ENCODE measurements around the gene RTP2.

Gene RTP2

DNA sequence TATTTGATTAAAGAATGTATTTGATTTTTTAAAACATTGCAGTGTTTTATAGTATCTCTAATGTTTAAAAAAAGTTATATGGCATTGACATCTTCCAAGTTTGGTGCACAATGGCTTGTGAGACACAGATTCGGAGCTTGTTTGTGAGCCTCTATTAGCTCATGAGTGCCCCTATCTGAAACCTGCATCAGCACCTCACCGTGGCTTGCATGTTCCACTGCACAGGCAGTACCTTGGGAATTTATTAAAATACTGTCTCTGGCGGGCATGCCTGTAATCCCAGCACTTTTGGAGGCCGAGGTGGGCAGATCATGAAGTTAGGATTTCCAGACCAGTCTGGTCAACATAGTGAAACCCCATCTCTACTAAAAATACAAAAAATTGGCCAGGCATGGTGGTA lies 6.8 kb upstream of the RTP2 start:
- TF ChIP-seq, protein P1, sequence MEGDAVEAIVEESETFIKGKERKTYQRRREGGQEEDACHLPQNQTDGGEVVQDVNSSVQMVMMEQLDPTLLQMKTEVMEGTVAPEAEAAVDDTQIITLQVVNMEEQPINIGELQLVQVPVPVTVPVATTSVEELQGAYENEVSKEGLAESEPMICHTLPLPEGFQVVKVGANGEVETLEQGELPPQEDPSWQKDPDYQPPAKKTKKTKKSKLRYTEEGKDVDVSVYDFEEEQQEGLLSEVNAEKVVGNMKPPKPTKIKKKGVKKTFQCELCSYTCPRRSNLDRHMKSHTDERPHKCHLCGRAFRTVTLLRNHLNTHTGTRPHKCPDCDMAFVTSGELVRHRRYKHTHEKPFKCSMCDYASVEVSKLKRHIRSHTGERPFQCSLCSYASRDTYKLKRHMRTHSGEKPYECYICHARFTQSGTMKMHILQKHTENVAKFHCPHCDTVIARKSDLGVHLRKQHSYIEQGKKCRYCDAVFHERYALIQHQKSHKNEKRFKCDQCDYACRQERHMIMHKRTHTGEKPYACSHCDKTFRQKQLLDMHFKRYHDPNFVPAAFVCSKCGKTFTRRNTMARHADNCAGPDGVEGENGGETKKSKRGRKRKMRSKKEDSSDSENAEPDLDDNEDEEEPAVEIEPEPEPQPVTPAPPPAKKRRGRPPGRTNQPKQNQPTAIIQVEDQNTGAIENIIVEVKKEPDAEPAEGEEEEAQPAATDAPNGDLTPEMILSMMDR (conservative IDR thresholded peaks at IDR 0.05; ENCODE audit: low read length): no peak
- DNase-seq (ENCODE audit: low read depth): no peak
- no peak overlapping the region for H3K4me3 ChIP-seq (ENCODE audit: low read length)

DNA sequence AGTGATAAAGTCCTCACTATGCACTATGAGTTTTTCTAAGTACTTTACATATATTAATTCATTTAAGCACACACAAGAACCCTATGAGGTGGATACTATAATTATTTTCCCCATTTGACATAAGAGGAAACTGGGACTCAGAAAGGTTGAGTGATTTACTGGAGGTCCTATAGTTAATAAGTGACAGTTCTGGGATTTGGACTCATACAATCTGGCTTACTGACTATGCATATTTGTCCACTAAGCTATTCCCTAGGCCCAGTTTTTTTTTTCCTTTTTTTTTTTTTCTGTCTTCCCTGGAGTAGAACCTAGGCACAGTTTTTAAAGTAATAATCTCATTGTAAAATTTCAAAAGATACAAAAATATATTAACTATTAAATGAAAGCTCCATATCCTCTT lies 6.3 kb upstream of the RTP2 start:
- no peak overlapping the region for H3K4me3 ChIP-seq (ENCODE audit: low read length)
- no peak for DNase-seq (ENCODE audit: low read depth)
- TF ChIP-seq, protein P1 (conservative IDR thresholded peaks at IDR 0.05; ENCODE audit: low read length): no peak

DNA sequence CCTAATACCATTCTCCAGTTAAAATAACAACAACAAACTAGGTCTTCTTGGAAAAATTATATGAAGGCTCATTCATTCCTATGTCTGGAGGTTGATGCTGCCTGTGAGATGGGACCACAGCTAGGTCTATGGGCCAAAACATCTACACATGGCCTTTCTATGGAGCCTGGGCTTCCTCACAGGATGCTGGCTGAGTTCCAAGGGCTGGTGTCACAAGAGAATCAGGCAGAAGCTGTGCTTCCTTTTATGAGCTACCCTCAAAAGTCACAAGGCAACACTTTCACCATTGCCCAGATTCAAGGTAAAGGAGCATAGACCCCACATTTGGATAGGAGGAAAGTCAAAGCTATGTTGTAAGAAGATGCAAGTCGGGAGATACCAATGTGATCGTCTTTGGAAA lies 4.6 kb upstream of the RTP2 start:
- H3K4me3 ChIP-seq (ENCODE audit: low read length): no peak overlapping the region
- no peak for DNase-seq (ENCODE audit: low read depth)
- TF ChIP-seq, protein P1 (conservative IDR thresholded peaks at IDR 0.05; ENCODE audit: low read length): no peak

DNA sequence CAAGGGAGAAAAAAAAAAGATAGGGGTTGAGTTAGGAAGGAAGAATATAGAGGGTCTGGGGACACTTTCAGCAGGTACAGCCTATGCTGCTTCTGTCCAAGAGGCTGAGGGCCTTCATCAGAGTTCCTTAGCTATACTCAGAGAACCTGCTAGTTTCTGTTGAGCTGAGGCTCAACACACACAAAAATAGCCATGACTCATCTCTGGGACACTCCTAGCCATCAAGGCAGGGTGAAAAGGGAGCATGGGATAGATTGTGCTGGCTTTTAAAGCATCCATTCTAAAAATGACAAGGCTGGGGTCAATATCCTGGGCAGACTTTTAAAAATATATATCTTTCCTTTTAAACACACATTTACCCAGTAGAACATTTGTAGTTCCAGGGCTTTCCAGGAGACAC lies 2.8 kb upstream of the RTP2 start:
- no peak for DNase-seq (ENCODE audit: low read depth)

DNA sequence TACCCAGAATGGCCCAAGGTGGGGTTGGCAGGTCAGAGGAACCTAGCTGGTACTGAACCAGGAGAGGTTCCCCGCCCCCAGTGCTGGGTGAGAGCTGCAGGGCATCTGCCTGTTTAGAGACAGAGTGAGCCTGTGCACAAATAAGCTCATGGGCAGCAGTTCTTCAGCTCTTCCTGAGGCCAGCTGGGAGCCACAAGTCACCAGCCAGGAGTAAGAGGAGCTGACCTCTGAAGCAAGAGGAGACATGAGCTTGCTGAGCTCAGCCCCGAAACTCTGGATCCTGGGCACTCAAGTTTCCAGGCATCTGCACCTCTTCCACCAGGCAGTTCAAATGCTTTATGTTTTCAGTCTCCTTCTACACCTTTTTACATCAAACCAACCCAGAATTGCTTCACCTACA lies 2.1 kb downstream of the RTP2 start:
- no peak for DNase-seq (ENCODE audit: low read depth)
- TF ChIP-seq, protein P1 (conservative IDR thresholded peaks at IDR 0.05; ENCODE audit: low read length): no peak
- no peak overlapping the region for H3K4me3 ChIP-seq (ENCODE audit: low read length)

More for the DNA sequence above, 2.8 kb upstream of the RTP2 start:
- H3K4me3 ChIP-seq (ENCODE audit: low read length): no peak overlapping the region
- TF ChIP-seq, protein P1 (conservative IDR thresholded peaks at IDR 0.05; ENCODE audit: low read length): no peak

DNA sequence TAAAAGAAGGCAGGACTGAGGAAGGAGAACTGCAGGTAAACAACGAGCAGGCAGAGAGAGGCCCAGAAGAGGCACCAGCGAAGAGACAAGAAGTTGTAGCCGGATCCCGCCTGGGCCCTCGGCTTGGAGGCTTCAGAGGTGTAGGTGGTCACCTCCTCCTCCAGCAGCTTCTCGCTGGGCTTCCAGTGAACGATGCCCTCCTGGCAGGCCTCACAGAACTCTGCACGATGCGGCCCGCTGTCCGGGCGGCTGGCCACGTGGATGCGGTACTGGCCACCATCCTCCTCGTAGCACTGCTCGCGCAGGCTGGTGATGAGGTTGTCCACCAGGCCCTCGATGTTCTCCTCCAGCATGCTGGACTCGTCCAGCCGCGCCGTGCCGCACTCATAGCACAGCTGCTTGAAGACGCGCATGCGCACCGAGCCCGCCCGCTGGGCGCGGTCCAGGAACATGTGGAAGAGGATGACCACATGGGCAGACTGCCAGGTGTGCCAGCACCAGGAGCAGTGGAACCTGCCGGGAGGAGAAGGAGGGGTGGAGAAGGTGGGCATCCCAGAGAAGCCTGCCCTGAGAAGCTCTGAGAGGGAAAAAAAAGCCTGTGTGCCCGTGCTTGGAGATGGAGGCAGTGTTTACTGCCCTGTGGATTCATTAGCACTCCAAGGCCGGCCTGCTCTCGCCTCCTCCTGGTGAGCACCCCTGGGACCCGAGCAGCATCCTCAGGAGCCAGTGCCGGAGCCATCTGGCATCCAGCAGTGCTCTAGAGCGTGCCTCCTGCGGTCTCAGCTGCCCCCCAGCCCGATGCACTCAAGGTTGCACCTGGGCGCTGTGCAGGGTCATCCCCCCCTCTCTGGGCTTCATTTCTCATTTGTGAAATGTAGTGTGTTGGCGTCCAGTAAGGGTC lies 3.6 kb downstream of the RTP2 start:
- H3K4me3 ChIP-seq (ENCODE audit: low read length): no peak overlapping the region
- TF ChIP-seq, protein P1 (conservative IDR thresholded peaks at IDR 0.05; ENCODE audit: low read length): no peak
- DNase-seq (ENCODE audit: low read depth): no peak

DNA sequence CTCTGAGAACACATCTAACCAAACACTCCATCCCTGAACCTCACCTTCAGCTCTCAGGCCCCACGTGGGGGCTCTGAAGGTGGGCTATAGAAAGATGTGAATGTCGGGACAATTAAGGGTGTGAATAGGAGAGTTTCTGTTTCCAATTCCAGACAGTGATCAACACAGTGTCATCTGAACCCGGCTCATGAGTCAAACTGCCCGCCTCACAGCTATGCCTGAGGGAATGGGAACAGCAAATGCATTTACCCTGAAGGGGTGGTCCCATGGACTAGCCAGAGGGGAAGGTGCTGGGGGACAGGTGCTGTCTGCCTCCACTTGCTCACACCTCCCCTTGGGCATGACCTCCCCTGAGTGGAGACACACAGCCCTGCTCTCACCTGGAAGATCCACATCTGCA lies 6.3 kb downstream of the RTP2 start:
- H3K4me3 ChIP-seq (ENCODE audit: low read length): no peak overlapping the region
- DNase-seq (ENCODE audit: low read depth): no peak
- TF ChIP-seq, protein P1 (conservative IDR thresholded peaks at IDR 0.05; ENCODE audit: low read length): no peak

All from AG10803 (cell line).